Loucy (cell line): Measurements from ENCODE around the gene CARS2.

Experiments
- H2AFZ ChIP-seq: fragments of 200-600 bp; sonication (generic); 2 replicates; pipeline ENCODE4 v1.6.0; 2016; ENCODE audit warnings: antibody characterized with exemption, mild to moderate bottlenecking, low read length, moderate library complexity
- H3F3A ChIP-seq: fragments of 200-600 bp; 2 replicates; pipeline ENCODE4 v1.6.0; 2016; ENCODE audit warnings: antibody characterized with exemption, low read depth, mild to moderate bottlenecking
- H3K27me3 ChIP-seq: fragments of 200-600 bp; sonication (generic); 2 replicates; pipeline ENCODE4 v1.6.1; 2014; ENCODE audit warnings: low read length, mild to moderate bottlenecking; ENCODE audit not compliant: insufficient read depth, poor library complexity, severe bottlenecking
- H3K36me3 ChIP-seq: fragments of 200-600 bp; sonication (generic); 2 replicates; pipeline ENCODE4 v1.6.1; 2016; ENCODE audit warnings: low read length; ENCODE audit not compliant: insufficient read depth
- H3K4me1 ChIP-seq: fragments of 200-600 bp; sonication (generic); 2 replicates; pipeline ENCODE4 v1.5.1; 2014; ENCODE audit warnings: low read length, mild to moderate bottlenecking; ENCODE audit not compliant: insufficient read depth, poor library complexity, severe bottlenecking
- H3K4me2 ChIP-seq: fragments of 200-600 bp; sonication (generic); 2 replicates; pipeline ENCODE4 v1.6.0; 2014; ENCODE audit warnings: antibody characterized with exemption, low read length, low read depth, mild to moderate bottlenecking; ENCODE audit not compliant: poor library complexity, severe bottlenecking
- H3K4me3 ChIP-seq: fragments of 200-600 bp; sonication (generic); 2 replicates; pipeline ENCODE4 v1.5.1; 2014; ENCODE audit warnings: low read length, mild to moderate bottlenecking, mixed read lengths; ENCODE audit not compliant: poor library complexity, severe bottlenecking
- H3K79me2 ChIP-seq: fragments of 200-600 bp; sonication (generic); 2 replicates; pipeline ENCODE4 v1.6.1; 2014; ENCODE audit warnings: low read length; ENCODE audit not compliant: insufficient read depth
- H3K9ac ChIP-seq: fragments of 200-600 bp; sonication (generic); 2 replicates; pipeline ENCODE4 v1.6.0; 2014; ENCODE audit warnings: mild to moderate bottlenecking, low read depth, low read length, moderate library complexity; ENCODE audit not compliant: poor library complexity, severe bottlenecking
- H3K9me2 ChIP-seq: fragments of 200-600 bp; sonication (generic); replicated peaks from 2 replicates; pipeline ENCODE4 v1.6.1; 2016; ENCODE audit warnings: low read depth, low read length, mixed read lengths
- H3K9me3 ChIP-seq: fragments of 200-600 bp; sonication (generic); 2 replicates; pipeline ENCODE4 v1.6.1; 2014; ENCODE audit warnings: mild to moderate bottlenecking, antibody characterized with exemption, low read length, low read depth; ENCODE audit not compliant: insufficient read depth
- H4K20me1 ChIP-seq: fragments of 200-600 bp; sonication (generic); 2 replicates; pipeline ENCODE4 v1.6.0; 2014; ENCODE audit warnings: antibody characterized with exemption, low read length, mild to moderate bottlenecking; ENCODE audit not compliant: insufficient read depth, poor library complexity, severe bottlenecking
- CTCF ChIP-seq: fragments of 200-600 bp; sonication (generic); conservative IDR thresholded peaks from 2 replicates; pipeline ENCODE4 v1.5.1; 2014; ENCODE audit warnings: mild to moderate bottlenecking, antibody characterized with exemption, low read length
- EZH2phosphoT487 ChIP-seq: fragments of 200-600 bp; IDR thresholded peaks from 2 replicates; pipeline ENCODE4 v1.6.1; 2018; ENCODE audit warnings: antibody characterized with exemption, mild to moderate bottlenecking, moderate library complexity, borderline replicate concordance

Gene CARS2

GRCh38 chr13:110706570-110707372 is 855 bp upstream of the CARS2 start:
- H3K9ac ChIP-seq = peak overlapping the region; percentile 70
- no peaks in the 10 kb centered on the region for H3K36me3 ChIP-seq
- peaks cover 18% of the 10 kb centered on the region for H3F3A ChIP-seq
- H3K4me2 ChIP-seq = peak overlapping the region; percentile 92
- peaks cover 14% of the 10 kb centered on the region for H4K20me1 ChIP-seq
- peak overlapping the region; percentile 80; the same call in 1 of the 2 replicates for H2AFZ ChIP-seq
- peak overlapping the region; percentile 81 for H3K4me3 ChIP-seq
- H3K4me1 ChIP-seq = peaks cover 46% of the 10 kb centered on the region
- no peaks in the 10 kb centered on the region for H3K9me2 ChIP-seq
- no peaks in the 10 kb centered on the region for H3K27me3 ChIP-seq
- H3K9me3 ChIP-seq = no peaks in the 10 kb centered on the region
- peaks cover 61% of the 10 kb centered on the region for H3K79me2 ChIP-seq
- TF ChIP-seq EZH2phosphoT487 = no peak
- TF ChIP-seq CTCF = no peak

- peak overlapping the region; percentile 70; the same call in 1 of the 2 replicates for H2AFZ ChIP-seq
- TF ChIP-seq EZH2phosphoT487 (no peak), CTCF (no peak)
- peaks cover 55% of the 10 kb centered on the region for H3K79me2 ChIP-seq
Measured at GRCh38 chr13:110705356-110705825, 525 bp downstream of the CARS2 start.

GRCh38 chr13:110702591-110703526 is 3.1 kb downstream of the CARS2 start:
- no peak overlapping the region for H2AFZ ChIP-seq
- H3K79me2 ChIP-seq = peaks cover 75% of the 10 kb centered on the region
- H4K20me1 ChIP-seq = peaks cover 30% of the 10 kb centered on the region
- peaks cover 10% of the 10 kb centered on the region for H3K36me3 ChIP-seq
- no peaks in the 10 kb centered on the region for H3K9me3 ChIP-seq
- H3K4me1 ChIP-seq = peaks cover 68% of the 10 kb centered on the region
- no peak for TF ChIP-seq EZH2phosphoT487
- no peak for TF ChIP-seq CTCF
- H3K9ac ChIP-seq = peak overlapping the region; percentile 18
- no peaks in the 10 kb centered on the region for H3K27me3 ChIP-seq
- H3K9me2 ChIP-seq = no peaks in the 10 kb centered on the region
- H3F3A ChIP-seq = peaks cover 12% of the 10 kb centered on the region
- no peak overlapping the region for H3K4me3 ChIP-seq
- H3K4me2 ChIP-seq = peak overlapping the region; percentile 58

More at GRCh38 chr13:110705356-110705825, 525 bp downstream of the CARS2 start:
- peak overlapping the region; percentile 91 for H3K4me2 ChIP-seq
- H4K20me1 ChIP-seq = peaks cover 24% of the 10 kb centered on the region
- no peaks in the 10 kb centered on the region for H3K9me3 ChIP-seq
- peaks cover 52% of the 10 kb centered on the region for H3K4me1 ChIP-seq
- H3K9me2 ChIP-seq = no peaks in the 10 kb centered on the region
- peak overlapping the region; percentile 90 for H3K9ac ChIP-seq
- peak overlapping the region; percentile 81 for H3K4me3 ChIP-seq
- H3F3A ChIP-seq = peaks cover 18% of the 10 kb centered on the region
- H3K36me3 ChIP-seq = peaks cover 4% of the 10 kb centered on the region; the same call in 1 of the 2 replicates
- no peaks in the 10 kb centered on the region for H3K27me3 ChIP-seq
